AG04449 (cell line): ENCODE data around the gene GALNT18.

ENCODE experiments used
- CTCF ChIA-PET: fragments of 350-600 bp; formaldehyde crosslinking; extraction: SDS; loops from one replicate; lab custom pipeline; 2021; ENCODE audit warnings: antibody characterized with exemption; lab: Yijun Ruan, JAX
- POLR2A ChIA-PET: fragments of 400-600, 350-600 bp; formaldehyde crosslinking; extraction: SDS; loops from one replicate; lab custom pipeline; 2020; ENCODE audit warnings: antibody characterized with exemption, inconsistent platforms; lab: Yijun Ruan, JAX
- DNase-seq: peaks from one replicate; pipeline ENCODE4 v3.0.0-alpha.2; 2010; ENCODE audit warnings: low read depth, low spot score
- H3K4me3 ChIP-seq: 2 replicates; pipeline ENCODE4 v1.5.1; 2011; ENCODE audit warnings: low read depth, mild to moderate bottlenecking, control low read depth, low read length
- CTCF ChIP-seq: IDR thresholded peaks from one replicate; pipeline ENCODE4 v1.5.1; 2011; ENCODE audit warnings: mild to moderate bottlenecking, moderate library complexity, low read length, control low read depth, inconsistent platforms; ENCODE audit not compliant: insufficient read depth; ENCODE audit errors: missing control alignments

GALNT18 gene

DNA sequence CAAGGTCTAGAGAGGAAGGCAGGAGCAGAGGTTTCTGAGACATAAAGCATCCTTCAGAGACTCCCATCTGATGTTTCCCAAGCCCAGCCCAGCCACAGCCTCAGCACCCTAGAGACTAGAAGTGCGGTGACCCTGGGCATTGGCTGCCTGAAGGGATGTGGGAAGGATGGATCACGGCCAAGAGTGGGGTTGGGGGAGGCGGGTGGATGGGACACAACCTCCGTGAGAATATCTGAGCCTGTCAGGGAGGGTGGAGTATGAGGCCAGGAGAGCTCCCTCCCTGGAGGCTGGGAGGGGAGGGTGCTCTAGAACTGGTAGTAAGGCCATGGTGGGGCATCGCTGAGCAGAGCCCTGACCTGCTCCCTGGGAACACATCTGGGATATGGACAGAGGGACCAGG, 340.2 kb downstream of the GALNT18 start:
- ChIA-PET CTCF (no interaction called here), POLR2A (no interaction called here)
- H3K4me3 ChIP-seq = no peak overlapping the region
- DNase-seq = no peak
- no peak for TF ChIP-seq CTCF

- DNase-seq = no peak
- POLR2A ChIA-PET = interaction anchor here (0.6 kb wide), 1 partner anchor 22 kb away, joined by 3 read pairs; no protein-coding TSS in a partner anchor
- no peak overlapping the region for H3K4me3 ChIP-seq
- no peak for TF ChIP-seq CTCF
- CTCF ChIA-PET = interaction anchor here (1.0 kb wide), 1 partner anchor 12 kb away, joined by 3 read pairs; no protein-coding TSS in a partner anchor
These were observed 341.0 kb downstream of the GALNT18 start for GRCh38 chr11:11280826-11281225.

GRCh38 chr11:11279956-11280689, 341.7 kb downstream of the GALNT18 start:
- no peak for DNase-seq
- no peak for TF ChIP-seq CTCF
- ChIA-PET CTCF (interaction anchor here (0.7 to 1.3 kb wide), 3 partner anchors 11 to 507 kb away, joined by 3 read pairs; no protein-coding TSS in a partner anchor), POLR2A (interaction anchor here (0.6 kb wide), 1 partner anchor 22 kb away, joined by 3 read pairs; no protein-coding TSS in a partner anchor)
- H3K4me3 ChIP-seq = no peak overlapping the region

- CTCF ChIA-PET = no interaction called here
These were observed 349.6 kb downstream of the GALNT18 start for GRCh38 chr11:11272254-11272653.

DNA sequence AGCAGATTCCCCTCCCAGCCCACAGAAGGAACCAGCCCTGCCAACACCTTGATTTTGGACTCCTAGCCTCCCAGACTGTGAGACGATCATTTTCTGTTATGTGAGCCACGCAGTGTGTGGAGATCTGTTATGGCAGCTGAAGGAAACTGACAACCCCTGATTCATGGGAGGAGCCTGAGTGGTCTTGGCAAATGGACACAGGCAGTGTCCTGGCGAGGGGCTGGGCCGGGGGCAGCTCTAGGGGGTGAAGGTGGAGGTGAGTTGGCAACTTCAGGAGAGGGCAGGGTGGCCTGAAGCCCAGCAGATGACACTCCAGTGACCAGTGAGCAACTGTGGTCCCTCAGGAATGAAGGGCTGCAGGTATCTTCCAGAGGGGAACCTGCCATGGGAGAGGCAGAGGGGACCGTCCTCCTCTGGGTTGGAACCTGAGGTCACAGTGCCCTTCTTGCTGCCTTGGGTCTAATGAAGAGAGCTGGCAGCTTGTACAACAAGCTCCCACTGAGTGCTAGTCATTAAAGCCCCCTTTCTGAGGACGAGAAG, 351.5 kb downstream of the GALNT18 start:
- H3K4me3 ChIP-seq = no peak overlapping the region
- TF ChIP-seq CTCF = no peak
- ChIA-PET CTCF (no interaction called here), POLR2A (no interaction called here)
- no peak for DNase-seq

More at GRCh38 chr11:11272254-11272653, 349.6 kb downstream of the GALNT18 start:
- no peak for TF ChIP-seq CTCF
- DNase-seq = no peak
- POLR2A ChIA-PET = no interaction called here
- no peak overlapping the region for H3K4me3 ChIP-seq

DNA sequence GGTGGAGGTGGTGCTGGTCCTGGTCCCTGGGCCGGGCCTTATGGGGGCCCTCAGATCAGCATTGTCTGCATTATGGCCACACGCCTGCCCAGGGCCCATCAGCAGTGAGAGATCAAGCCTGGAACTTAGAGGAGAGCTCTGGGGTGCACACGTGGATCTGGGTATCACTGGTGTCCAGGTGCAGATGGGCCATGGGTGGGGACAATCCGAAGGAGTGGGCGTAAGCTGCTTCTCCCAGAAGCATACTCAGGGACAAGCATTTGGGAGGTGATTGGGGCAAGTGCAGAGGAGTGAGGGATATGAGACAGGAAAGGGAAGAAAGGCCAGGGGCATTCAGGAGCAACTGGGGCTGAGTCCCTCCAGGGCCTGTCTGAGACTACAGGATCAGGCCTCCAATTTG, 353.1 kb downstream of the GALNT18 start:
- no peak for TF ChIP-seq CTCF
- CTCF ChIA-PET = interaction anchor here (1.0 kb wide), 1 partner anchor 12 kb away, joined by 3 read pairs; no protein-coding TSS in a partner anchor
- POLR2A ChIA-PET = no interaction called here
- no peak for DNase-seq
- no peak overlapping the region for H3K4me3 ChIP-seq
